ENCODE results near the gene SH3BP1. TPM values are rescaled to one million over a fixed set of nuclear protein-coding genes. Genes with fewer than 3 reads are reported as not detected.
A peak's percentile ranks its signal among the peaks of the same experiment; 100 is the strongest.

The SH3BP1 gene
- total and polyA plus RNA-seq, 2 donors (not counting 1 experiment from before 2014, with no cell fraction given), result 44.0 to 69.7 TPM

GRCh38 chr22:37657590-37658132, 18.2 kb downstream of the SH3BP1 start:
- DNase-seq, result no peak
- peak overlapping the region; percentile 73 for H2AFZ ChIP-seq (ENCODE audit: insufficient read depth, low read depth, low read length, poor library complexity, severe bottlenecking)
- 14% methylated on average over 5 of the region's 6 CpGs for WGBS (ENCODE audit: insufficient coverage)
- TF ChIP-seq EZH2 (IDR thresholded peaks at IDR 0.05; ENCODE audit: borderline replicate concordance, insufficient read depth, low read depth, low read length, poor library complexity, severe bottlenecking) (no peak), CTCF (IDR thresholded peaks at IDR 0.05) (no peak)
- H3K4me3 Mint-ChIP-seq, result peak overlapping the region; percentile 98
- CTCF ChIA-PET, result interaction anchor here (0.7 to 22.6 kb wide), 19 partner anchors 8 to 239 kb away, joined by 3 to 462 read pairs (median 6); partner anchors contain the start of genes GGA1, LGALS1, NOL12 and SH3BP1
- H3K4me2 ChIP-seq (replicated peaks; ENCODE audit: low read depth, low read length, poor library complexity, severe bottlenecking), result peak overlapping the region; percentile 97
- H3K27ac Mint-ChIP-seq, result peak overlapping the region; percentile 99
- POLR2A ChIA-PET, result interaction anchor here (0.6 to 3.0 kb wide), 12 partner anchors 14 to 49 kb away, joined by 3 to 44 read pairs (median 6); partner anchors contain the start of genes GGA1, LGALS1 and NOL12
- intact Hi-C loops (cut with micrococcal nuclease), result loop anchor here (1.0 kb wide), 5 partner anchors 14 to 89 kb away; partner anchors contain the start of genes GGA1 and NOL12
- peak overlapping the region; percentile 72 to 84 for H3K27ac ChIP-seq (ENCODE audit: low read length in 2 of 2)
- no peaks in the 10 kb centered on the region for H3K27me3 Mint-ChIP-seq
- H3K79me2 ChIP-seq (ENCODE audit: control insufficient read depth, insufficient read depth, low read length), result peaks cover 36% of the 10 kb centered on the region
- no peak for ATAC-seq (ENCODE audit: low read depth)
- H4K20me1 ChIP-seq (ENCODE audit: control insufficient read depth, insufficient read depth, low read length, poor library complexity, severe bottlenecking), result peaks cover 8% of the 10 kb centered on the region
- H3K9ac ChIP-seq (ENCODE audit: low read length), result peak overlapping the region; percentile 59
- peak overlapping the region; percentile 42 to 74 (median 61) for H3K4me3 ChIP-seq (ENCODE audit: control extremely low read depth in 1 of 5, extremely low read depth in 1 of 5, insufficient read depth in 1 of 5, low read depth in 2 of 5, low read length in 4 of 5)
- no peaks in the 10 kb centered on the region for H3K27me3 ChIP-seq (replicated peaks in 1 of 4; ENCODE audit: control extremely low read depth in 1 of 4, control insufficient read depth in 3 of 4, insufficient read depth in 4 of 4, low read length in 3 of 4)
- H3K9me3 Mint-ChIP-seq (ENCODE audit: insufficient read depth), result no peaks in the 10 kb centered on the region
- peaks cover 0 to 19% of the 10 kb centered on the region in 2 experiments for H3K36me3 ChIP-seq (replicated peaks in 1 of 2; ENCODE audit: control extremely low read depth in 1 of 2, control insufficient read depth in 1 of 2, extremely low read depth in 1 of 2, insufficient read depth in 2 of 2, low read length in 1 of 2)
- no peaks in the 10 kb centered on the region for H3K9me3 ChIP-seq (ENCODE audit: control extremely low read depth in 1 of 3, control insufficient read depth in 2 of 3, insufficient read depth in 1 of 3, low read length in 2 of 3)
- H3K4me1 Mint-ChIP-seq, result peaks cover 45% of the 10 kb centered on the region
- peaks cover 38 to 44% of the 10 kb centered on the region in 2 donors for H3K4me1 ChIP-seq (ENCODE audit: control insufficient read depth in 2 of 2, insufficient read depth in 2 of 2, low read length in 2 of 2)

All from B cell (primary cell).